Measurements from ENCODE around the gene BET1. TPM values are rescaled to one million over a fixed set of nuclear protein-coding genes. Genes with fewer than 3 reads are reported as not detected.

The BET1 gene
- total RNA-seq, 1 experiment from 2014 or later: 14.3 TPM

- TF ChIP-seq POLR2AphosphoS5 (IDR thresholded peaks at IDR 0.05; ENCODE audit: low read depth, low read length) (no peak), SIN3A (IDR thresholded peaks at IDR 0.05; ENCODE audit: borderline replicate concordance, insufficient read depth, low read depth, low read length) (no peak), TCF7L2 (IDR thresholded peaks at IDR 0.05; ENCODE audit: low read depth, low read length) (no peak), REST (IDR thresholded peaks at IDR 0.05; ENCODE audit: insufficient read depth in 1 of 2, low read depth in 2 of 2, low read length in 1 of 2) (no peak), CTCF (IDR thresholded peaks at IDR 0.05) (no peak)
- Histone ChIP-seq H3K4me3 (ENCODE audit: low read depth in 2 of 2, low read length in 2 of 2) (no peak overlapping the region), H3K27ac (ENCODE audit: low read length) (no peak overlapping the region), H3K36me3 (ENCODE audit: control insufficient read depth, insufficient read depth, low read length) (no peaks in the 10 kb centered on the region), H3K4me1 (ENCODE audit: control insufficient read depth, insufficient read depth, low read length) (no peaks in the 10 kb centered on the region), H3K27me3 (ENCODE audit: control insufficient read depth, insufficient read depth, low read length) (no peaks in the 10 kb centered on the region), H3K9me3 (ENCODE audit: control insufficient read depth, insufficient read depth, low read depth, low read length) (no peaks in the 10 kb centered on the region)
- no TSS peak for BruUV-seq (replicated peaks)
- POLR2A ChIA-PET: no interaction called here
- DNase-seq (ENCODE audit: low read depth, low spot score) (no peak), ATAC-seq (no peak)
- CTCF ChIA-PET: no interaction called here
- intact Hi-C loops (cut with micrococcal nuclease; ENCODE audit: unreplicated experiment) (no loop called here), in situ Hi-C loops (cut with HindIII; ENCODE audit: low pct_unique_long_range_greater_than_20kb, low sequenced_read_pairs) (no loop called here)
Measured at GRCh38 chr7:94049615-94050014, 45.5 kb upstream of the BET1 start.

- Histone ChIP-seq H3K9me3 (ENCODE audit: control insufficient read depth, insufficient read depth, low read depth, low read length) (no peaks in the 10 kb centered on the region), H3K27ac (ENCODE audit: low read length) (no peak overlapping the region), H3K4me3 (ENCODE audit: low read depth in 2 of 2, low read length in 2 of 2) (no peak overlapping the region), H3K27me3 (ENCODE audit: control insufficient read depth, insufficient read depth, low read length) (no peaks in the 10 kb centered on the region), H3K36me3 (ENCODE audit: control insufficient read depth, insufficient read depth, low read length) (no peaks in the 10 kb centered on the region), H3K4me1 (ENCODE audit: control insufficient read depth, insufficient read depth, low read length) (no peaks in the 10 kb centered on the region)
- TF ChIP-seq TCF7L2 (IDR thresholded peaks at IDR 0.05; ENCODE audit: low read depth, low read length): no peak
- no peak for TF ChIP-seq POLR2AphosphoS5 (IDR thresholded peaks at IDR 0.05; ENCODE audit: low read depth, low read length)
- TF ChIP-seq CTCF (IDR thresholded peaks at IDR 0.05): no peak
- no peak for TF ChIP-seq REST (IDR thresholded peaks at IDR 0.05; ENCODE audit: insufficient read depth in 1 of 2, low read depth in 2 of 2, low read length in 1 of 2)
- no peak for TF ChIP-seq SIN3A (IDR thresholded peaks at IDR 0.05; ENCODE audit: borderline replicate concordance, insufficient read depth, low read depth, low read length)
- CTCF ChIA-PET: no interaction called here
- BruUV-seq (replicated peaks): no TSS peak
- in situ Hi-C loops (cut with HindIII; ENCODE audit: low pct_unique_long_range_greater_than_20kb, low sequenced_read_pairs) (no loop called here), intact Hi-C loops (cut with micrococcal nuclease; ENCODE audit: unreplicated experiment) (no loop called here)
- no peak for DNase-seq (ENCODE audit: low read depth, low spot score)
- no peak for ATAC-seq
- POLR2A ChIA-PET: no interaction called here
Measured at GRCh38 chr7:94048755-94049154, 44.6 kb upstream of the BET1 start.
